OCI-LY7 (cell line): Measurements from ENCODE around the gene DRD4. TPM values are rescaled to one million over a fixed set of nuclear protein-coding genes. Genes with fewer than 3 reads are reported as not detected.

ENCODE experiments used
- BruUV-seq: library from RNA; stranded (reverse); fragments of 400-500 nt; replicated peaks from 2 replicates; lab custom pipeline; 2021; lab: Mats Ljungman, UMichigan
- CTCF ChIA-PET: fragments of 300-600 bp; sonication (Branson Sonifier 250); formaldehyde crosslinking; loops from one replicate; lab custom pipeline; 2022; ENCODE audit warnings: antibody characterized with exemption; ENCODE audit not compliant: unreplicated experiment; lab: Charles Lee
- POLR2A ChIA-PET: fragments of 300-600 bp; sonication (Branson Sonifier 250); formaldehyde crosslinking; loops from one replicate; lab custom pipeline; 2022; ENCODE audit warnings: antibody characterized with exemption; lab: Charles Lee
- DNase-seq: peaks from one replicate; pipeline ENCODE4 v3.0.0-alpha.2; 2015; ENCODE audit warnings: low spot score
- H2AFZ ChIP-seq: fragments of 200-600 bp; sonication (generic), shearing (Covaris generic); 2 replicates; pipeline ENCODE4 v1.6.1; 2014; ENCODE audit warnings: mild to moderate bottlenecking, antibody characterized with exemption, low read length, moderate library complexity
- H3K27ac ChIP-seq: fragments of 200-600 bp; sonication (generic); 2 replicates; pipeline ENCODE4 v1.5.1; 2014; ENCODE audit warnings: mixed run types, low read depth, mild to moderate bottlenecking, moderate library complexity, low read length, inconsistent platforms; ENCODE audit not compliant: poor library complexity, severe bottlenecking
- H3K36me3 ChIP-seq: fragments of 200-600 bp; sonication (generic); 2 replicates; pipeline ENCODE4 v1.6.1; 2014; ENCODE audit warnings: mild to moderate bottlenecking, antibody characterized with exemption, low read length, moderate library complexity, mixed read lengths; ENCODE audit not compliant: insufficient read depth
- H3K4me1 ChIP-seq: fragments of 200-600 bp; sonication (generic); 2 replicates; pipeline ENCODE4 v1.5.1; 2014; ENCODE audit warnings: mild to moderate bottlenecking, low read length; ENCODE audit not compliant: insufficient read depth, poor library complexity, severe bottlenecking
- H3K4me2 ChIP-seq: fragments of 200-600 bp; sonication (generic); 2 replicates; pipeline ENCODE4 v1.6.1; 2014; ENCODE audit warnings: mild to moderate bottlenecking, low read length
- H3K4me3 ChIP-seq: fragments of 200-600 bp; sonication (generic); 2 replicates; pipeline ENCODE4 v1.5.1; 2014; ENCODE audit warnings: mild to moderate bottlenecking, low read depth, low read length; ENCODE audit not compliant: poor library complexity, severe bottlenecking
- H3K79me2 ChIP-seq: fragments of 200-600 bp; sonication (generic); 2 replicates; pipeline ENCODE4 v1.6.1; 2016; ENCODE audit warnings: low read depth, mild to moderate bottlenecking, low read length, moderate library complexity, mixed read lengths; ENCODE audit not compliant: insufficient read depth
- H3K9me2 ChIP-seq: fragments of 200-600 bp; sonication (generic); 2 replicates; pipeline ENCODE4 v1.6.1; 2016; ENCODE audit warnings: mild to moderate bottlenecking, low read length, mixed read lengths; ENCODE audit not compliant: insufficient read depth
- H3K9me3 ChIP-seq: fragments of 200-600 bp; sonication (generic); 2 replicates; pipeline ENCODE4 v1.6.1; 2014; ENCODE audit warnings: mild to moderate bottlenecking, mixed run types, low read length, mixed read lengths
- H4K20me1 ChIP-seq: fragments of 200-600 bp; sonication (generic); 2 replicates; pipeline ENCODE4 v1.6.1; 2014; ENCODE audit warnings: mild to moderate bottlenecking, antibody characterized with exemption, low read length, moderate library complexity, mixed read lengths; ENCODE audit not compliant: insufficient read depth
- EZH2phosphoT487 ChIP-seq: fragments of 200-600 bp; sonication (generic); IDR thresholded peaks from 2 replicates; pipeline ENCODE4 v1.6.1; 2018; ENCODE audit warnings: low read depth, borderline replicate concordance, mild to moderate bottlenecking, mixed run types, antibody characterized with exemption, low read length, moderate library complexity, mixed read lengths
- intact Hi-C: fragments of 100-400 bp; cut with micrococcal nuclease; formaldehyde crosslinking; loops from one replicate; pipeline ENCODE4 v1.10.0; 2022; ENCODE audit not compliant: unreplicated experiment
- total RNA-seq, 2 experiments: library from RNA; depleted of rRNA in 1 of 2; stranded (reverse); fragments of >200 nt in 1 of 2; shearing (Covaris generic) in 1 of 2; gene quantifications; 2 replicates each; pipeline ENCODE4 v1.2.3, GENCODE V29; 2014 to 2022
- TF ChIP-seq, protein P1 (sequence below): fragments of 200-600 bp; sonication (generic); conservative IDR thresholded peaks from 2 replicates; pipeline ENCODE4 v1.5.1; 2014; ENCODE audit warnings: mild to moderate bottlenecking, antibody characterized with exemption, low read length, moderate library complexity, mixed read lengths

Gene DRD4
- total RNA-seq, 2 experiments from 2014 or later, result 0.16 to 3.1 TPM

DNA sequence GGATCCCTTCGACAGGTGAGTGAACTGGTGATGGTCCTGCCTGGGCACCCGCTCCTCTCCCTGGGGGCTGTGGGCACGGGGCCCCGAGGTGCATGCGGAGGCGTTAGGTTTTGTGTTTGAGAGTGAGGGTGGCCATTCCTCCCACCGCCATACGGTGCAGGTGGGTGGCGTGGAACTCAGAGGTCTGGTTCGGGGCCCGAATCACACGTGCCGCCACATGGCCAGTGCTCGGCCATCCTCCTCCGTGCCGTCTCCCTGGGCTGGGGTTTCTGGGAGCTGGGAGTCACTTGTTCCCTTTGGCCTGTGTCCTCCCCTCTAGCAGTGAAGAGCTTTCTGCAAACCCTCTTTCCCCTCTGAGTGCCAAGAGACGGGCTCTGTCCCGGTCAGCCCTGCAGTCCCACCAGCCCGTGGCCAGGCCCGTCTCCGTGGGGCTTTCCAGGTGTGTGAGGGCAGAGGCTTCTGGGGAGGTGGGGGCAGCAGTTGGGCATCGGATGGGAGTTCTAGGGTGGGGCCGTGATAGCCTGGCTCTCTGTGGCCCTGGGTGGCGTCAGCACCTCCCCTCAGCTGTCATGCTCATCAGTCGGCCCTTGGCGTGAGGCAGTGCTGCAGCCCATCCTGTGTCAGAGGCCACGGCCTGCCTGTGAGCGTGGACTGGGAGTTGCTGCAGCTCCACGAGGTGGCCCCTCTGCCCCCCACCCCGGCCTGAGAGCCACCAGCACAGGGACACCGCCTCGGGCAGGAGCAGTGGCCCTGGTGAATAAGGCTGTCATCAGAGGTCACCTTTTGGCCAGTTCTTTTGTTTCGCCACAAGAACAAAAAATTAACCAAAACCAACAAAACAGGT, 31.6 kb upstream of the DRD4 start:
- Histone ChIP-seq H3K4me1 (no peaks in the 10 kb centered on the region), H3K4me3 (no peak overlapping the region), H3K4me2 (no peak overlapping the region), H3K9me2 (no peaks in the 10 kb centered on the region), H3K9me3 (no peaks in the 10 kb centered on the region), H2AFZ (no peak overlapping the region), H3K79me2 (no peaks in the 10 kb centered on the region), H3K27ac (no peak overlapping the region), H3K36me3 (peaks cover 96% of the 10 kb centered on the region), H4K20me1 (no peaks in the 10 kb centered on the region)
- no peak for DNase-seq
- ChIA-PET POLR2A (no interaction called here), CTCF (no interaction called here)
- TF ChIP-seq EZH2phosphoT487, result no peak
- TF ChIP-seq, protein P1, sequence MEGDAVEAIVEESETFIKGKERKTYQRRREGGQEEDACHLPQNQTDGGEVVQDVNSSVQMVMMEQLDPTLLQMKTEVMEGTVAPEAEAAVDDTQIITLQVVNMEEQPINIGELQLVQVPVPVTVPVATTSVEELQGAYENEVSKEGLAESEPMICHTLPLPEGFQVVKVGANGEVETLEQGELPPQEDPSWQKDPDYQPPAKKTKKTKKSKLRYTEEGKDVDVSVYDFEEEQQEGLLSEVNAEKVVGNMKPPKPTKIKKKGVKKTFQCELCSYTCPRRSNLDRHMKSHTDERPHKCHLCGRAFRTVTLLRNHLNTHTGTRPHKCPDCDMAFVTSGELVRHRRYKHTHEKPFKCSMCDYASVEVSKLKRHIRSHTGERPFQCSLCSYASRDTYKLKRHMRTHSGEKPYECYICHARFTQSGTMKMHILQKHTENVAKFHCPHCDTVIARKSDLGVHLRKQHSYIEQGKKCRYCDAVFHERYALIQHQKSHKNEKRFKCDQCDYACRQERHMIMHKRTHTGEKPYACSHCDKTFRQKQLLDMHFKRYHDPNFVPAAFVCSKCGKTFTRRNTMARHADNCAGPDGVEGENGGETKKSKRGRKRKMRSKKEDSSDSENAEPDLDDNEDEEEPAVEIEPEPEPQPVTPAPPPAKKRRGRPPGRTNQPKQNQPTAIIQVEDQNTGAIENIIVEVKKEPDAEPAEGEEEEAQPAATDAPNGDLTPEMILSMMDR, result no peak
- intact Hi-C loops, result no loop called here
- no TSS peak for BruUV-seq

DNA sequence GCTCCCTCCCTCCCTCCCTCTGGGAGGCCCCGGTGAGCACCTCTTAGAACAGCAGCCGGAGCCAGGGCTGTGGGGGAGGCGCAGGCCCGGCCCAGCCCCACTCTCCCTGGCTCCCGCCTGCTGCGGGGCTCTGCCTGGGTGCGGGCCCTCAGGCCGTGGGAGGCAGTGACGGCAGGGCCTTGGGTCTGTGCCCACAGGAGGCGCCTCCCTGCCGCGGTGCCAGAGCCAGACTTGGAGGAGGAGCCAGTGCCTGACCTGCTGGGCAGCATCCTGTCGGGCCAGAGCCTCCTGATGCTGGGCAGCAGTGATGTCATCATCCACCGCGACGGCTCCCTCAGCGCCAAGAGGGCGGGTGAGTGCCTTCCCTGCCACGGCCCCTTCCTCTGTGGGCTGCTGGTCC, 30.8 kb upstream of the DRD4 start:
- no peak for TF ChIP-seq EZH2phosphoT487
- TF ChIP-seq, protein P1, result no peak
- no peak overlapping the region for H3K27ac ChIP-seq
- CTCF ChIA-PET, result no interaction called here
- POLR2A ChIA-PET, result no interaction called here
- no peak overlapping the region for H3K4me3 ChIP-seq
- no peaks in the 10 kb centered on the region for H3K4me1 ChIP-seq
- H4K20me1 ChIP-seq, result no peaks in the 10 kb centered on the region
- H3K4me2 ChIP-seq, result no peak overlapping the region
- intact Hi-C loops, result no loop called here
- H3K9me2 ChIP-seq, result no peaks in the 10 kb centered on the region
- peaks cover 98% of the 10 kb centered on the region for H3K36me3 ChIP-seq
- no peak overlapping the region for H2AFZ ChIP-seq
- no peaks in the 10 kb centered on the region for H3K79me2 ChIP-seq
- no peaks in the 10 kb centered on the region for H3K9me3 ChIP-seq
- no peak for DNase-seq
- no TSS peak for BruUV-seq
